ENCODE data around the gene PLCL2. TPM values are rescaled to one million over a fixed set of nuclear protein-coding genes. Genes with fewer than 3 reads are reported as not detected.

PLCL2 gene
- total RNA-seq, 1 experiment from 2014 or later: 0.51 TPM

DNA sequence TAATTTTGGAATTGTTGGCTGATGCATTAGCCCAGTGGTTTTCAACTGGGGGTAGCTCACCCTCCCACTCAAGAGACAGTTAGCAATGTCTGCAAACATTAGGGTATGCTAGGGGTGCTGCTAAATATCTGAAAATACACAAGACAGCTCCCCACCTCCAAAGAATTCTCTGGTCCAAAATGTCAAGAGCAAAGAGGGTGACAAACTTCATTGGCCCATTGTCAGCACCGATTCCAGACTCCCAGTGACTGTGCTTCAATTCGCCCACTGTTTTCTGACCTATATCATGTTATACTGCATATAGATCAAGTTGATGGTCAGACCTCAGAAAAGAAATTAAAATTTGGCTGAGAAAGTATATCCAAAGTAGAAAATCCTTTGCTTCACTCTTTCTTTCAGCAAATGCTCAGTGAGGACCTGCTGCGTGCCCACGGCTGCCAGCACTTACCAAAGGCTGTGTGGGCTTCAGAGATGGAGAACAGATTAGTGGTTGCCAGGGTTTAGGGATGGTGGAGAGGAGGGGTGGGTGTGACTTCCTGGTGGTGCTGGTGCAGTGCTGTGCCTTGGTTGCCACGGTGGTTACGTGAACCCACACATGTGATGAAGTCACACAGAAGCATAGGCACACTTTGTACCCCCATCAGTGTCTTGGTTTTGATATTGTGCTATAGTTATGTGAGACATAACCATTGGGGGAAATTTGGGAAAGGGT, 204.0 kb downstream of the PLCL2 start:
- no peak overlapping the region for H3K4me3 Mint-ChIP-seq (ENCODE audit: unreplicated experiment)
- ChIA-PET POLR2A (no interaction called here), CTCF (no interaction called here)
- intact Hi-C loops (cut with micrococcal nuclease): no loop called here
- no peaks in the 10 kb centered on the region for H3K9me3 Mint-ChIP-seq (ENCODE audit: unreplicated experiment)
- H3K36me3 Mint-ChIP-seq (ENCODE audit: insufficient read depth, unreplicated experiment): no peaks in the 10 kb centered on the region
- H3K27ac Mint-ChIP-seq (ENCODE audit: low read depth, unreplicated experiment): no peak overlapping the region
- H3K27me3 Mint-ChIP-seq (ENCODE audit: insufficient read depth, unreplicated experiment): no peaks in the 10 kb centered on the region
- no peak for DNase-seq (ENCODE audit: unreplicated experiment)
- no TSS peak for BruUV-seq (replicated peaks)
- H3K4me1 Mint-ChIP-seq (ENCODE audit: insufficient read depth, unreplicated experiment): no peaks in the 10 kb centered on the region
- TF ChIP-seq, protein P1, sequence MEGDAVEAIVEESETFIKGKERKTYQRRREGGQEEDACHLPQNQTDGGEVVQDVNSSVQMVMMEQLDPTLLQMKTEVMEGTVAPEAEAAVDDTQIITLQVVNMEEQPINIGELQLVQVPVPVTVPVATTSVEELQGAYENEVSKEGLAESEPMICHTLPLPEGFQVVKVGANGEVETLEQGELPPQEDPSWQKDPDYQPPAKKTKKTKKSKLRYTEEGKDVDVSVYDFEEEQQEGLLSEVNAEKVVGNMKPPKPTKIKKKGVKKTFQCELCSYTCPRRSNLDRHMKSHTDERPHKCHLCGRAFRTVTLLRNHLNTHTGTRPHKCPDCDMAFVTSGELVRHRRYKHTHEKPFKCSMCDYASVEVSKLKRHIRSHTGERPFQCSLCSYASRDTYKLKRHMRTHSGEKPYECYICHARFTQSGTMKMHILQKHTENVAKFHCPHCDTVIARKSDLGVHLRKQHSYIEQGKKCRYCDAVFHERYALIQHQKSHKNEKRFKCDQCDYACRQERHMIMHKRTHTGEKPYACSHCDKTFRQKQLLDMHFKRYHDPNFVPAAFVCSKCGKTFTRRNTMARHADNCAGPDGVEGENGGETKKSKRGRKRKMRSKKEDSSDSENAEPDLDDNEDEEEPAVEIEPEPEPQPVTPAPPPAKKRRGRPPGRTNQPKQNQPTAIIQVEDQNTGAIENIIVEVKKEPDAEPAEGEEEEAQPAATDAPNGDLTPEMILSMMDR (IDR thresholded peaks at IDR 0.05; ENCODE audit: unreplicated experiment): no peak

GRCh38 chr3:17089314-17089700, 204.6 kb downstream of the PLCL2 start:
- Mint-ChIP-seq H3K27ac (ENCODE audit: low read depth, unreplicated experiment) (no peak overlapping the region), H3K4me1 (ENCODE audit: insufficient read depth, unreplicated experiment) (no peaks in the 10 kb centered on the region), H3K36me3 (ENCODE audit: insufficient read depth, unreplicated experiment) (no peaks in the 10 kb centered on the region), H3K4me3 (ENCODE audit: unreplicated experiment) (no peak overlapping the region), H3K27me3 (ENCODE audit: insufficient read depth, unreplicated experiment) (no peaks in the 10 kb centered on the region), H3K9me3 (ENCODE audit: unreplicated experiment) (no peaks in the 10 kb centered on the region)
- no peak for DNase-seq (ENCODE audit: unreplicated experiment)
- no TSS peak for BruUV-seq (replicated peaks)
- ChIA-PET CTCF (no interaction called here), POLR2A (no interaction called here)
- TF ChIP-seq, protein P1 (IDR thresholded peaks at IDR 0.05; ENCODE audit: unreplicated experiment): no peak
- intact Hi-C loops (cut with micrococcal nuclease): no loop called here

DNA sequence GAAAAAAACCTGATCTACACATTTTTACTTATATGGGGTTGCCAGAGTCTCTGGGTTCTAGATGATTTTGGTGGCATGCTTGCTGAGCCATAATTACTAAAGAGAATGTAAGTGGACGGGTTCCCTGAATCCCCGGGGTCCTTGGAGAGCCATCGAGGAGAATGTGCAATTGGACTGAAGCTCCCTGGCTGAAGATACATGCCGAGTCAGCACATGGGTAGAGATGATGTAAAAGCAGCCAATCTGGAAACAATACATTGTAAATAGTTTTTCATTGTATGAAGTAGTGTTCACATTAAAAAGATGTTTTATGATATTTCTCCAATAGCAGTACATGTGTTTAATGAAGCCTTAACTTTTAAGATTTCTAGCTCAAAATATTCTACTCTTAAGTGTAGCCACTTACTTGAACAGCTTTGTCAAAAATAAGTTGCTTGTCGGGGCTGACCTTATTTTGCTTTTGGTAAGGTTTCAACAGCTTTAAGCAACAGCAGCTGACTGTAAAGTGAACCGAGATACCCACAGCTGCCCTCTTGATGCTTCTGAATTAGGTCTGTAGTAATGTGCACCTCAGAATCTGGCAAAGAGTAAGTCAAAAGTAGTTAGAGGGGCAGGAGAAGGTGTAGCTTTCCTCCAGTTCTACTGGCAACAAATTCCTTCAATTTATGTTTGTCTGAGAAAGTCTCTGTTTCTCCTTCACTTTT, 205.7 kb downstream of the PLCL2 start:
- Mint-ChIP-seq H3K9me3 (ENCODE audit: unreplicated experiment) (no peaks in the 10 kb centered on the region), H3K27ac (ENCODE audit: low read depth, unreplicated experiment) (no peak overlapping the region), H3K36me3 (ENCODE audit: insufficient read depth, unreplicated experiment) (no peaks in the 10 kb centered on the region), H3K4me3 (ENCODE audit: unreplicated experiment) (no peak overlapping the region), H3K27me3 (ENCODE audit: insufficient read depth, unreplicated experiment) (no peaks in the 10 kb centered on the region), H3K4me1 (ENCODE audit: insufficient read depth, unreplicated experiment) (no peaks in the 10 kb centered on the region)
- ChIA-PET CTCF (no interaction called here), POLR2A (interaction anchor here (0.5 kb wide), 1 partner anchor 350 kb away, joined by 3 read pairs; no protein-coding TSS in a partner anchor)
- TF ChIP-seq, protein P1 (IDR thresholded peaks at IDR 0.05; ENCODE audit: unreplicated experiment): no peak
- intact Hi-C loops (cut with micrococcal nuclease): loop anchor here (5.0 kb wide), 1 partner anchor 33 kb away; no protein-coding TSS in a partner anchor
- DNase-seq (ENCODE audit: unreplicated experiment): no peak
- BruUV-seq (replicated peaks): no TSS peak

DNA sequence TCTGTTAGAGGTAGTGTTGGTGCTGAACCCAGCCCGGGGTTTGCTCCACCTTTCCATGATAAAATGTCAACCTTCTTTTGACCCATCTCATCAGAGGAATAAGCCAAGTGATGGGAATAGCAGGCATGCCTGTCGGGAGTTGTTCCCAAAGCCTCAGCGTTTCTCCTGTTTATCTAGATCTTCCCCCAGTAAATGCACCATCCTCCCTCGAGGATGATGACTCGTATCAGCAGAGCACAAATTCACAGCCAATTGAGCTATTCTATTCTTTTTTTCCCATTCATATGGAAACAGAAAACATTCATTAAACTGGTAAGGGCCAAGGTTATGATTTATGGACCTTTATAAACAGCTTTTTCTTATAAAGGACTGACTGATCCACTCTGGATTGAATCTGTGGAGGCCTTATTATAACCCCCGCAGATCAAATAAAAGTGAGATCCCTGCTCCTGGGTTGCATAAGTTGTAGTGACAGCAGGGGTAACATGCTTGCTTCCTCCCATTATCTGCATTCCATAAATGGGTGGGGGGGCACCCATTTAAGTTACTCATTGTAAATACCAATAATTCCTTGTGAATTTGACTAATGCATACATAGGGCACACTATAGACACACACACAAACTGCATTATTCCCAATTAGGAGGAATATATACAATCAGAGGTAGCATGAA, 207.3 kb downstream of the PLCL2 start:
- no peaks in the 10 kb centered on the region for H3K36me3 Mint-ChIP-seq (ENCODE audit: insufficient read depth, unreplicated experiment)
- intact Hi-C loops (cut with micrococcal nuclease): loop anchor here (5.0 kb wide), 1 partner anchor 35 kb away; no protein-coding TSS in a partner anchor
- no peaks in the 10 kb centered on the region for H3K4me1 Mint-ChIP-seq (ENCODE audit: insufficient read depth, unreplicated experiment)
- DNase-seq (ENCODE audit: unreplicated experiment): no peak
- CTCF ChIA-PET: interaction anchor here (0.5 to 0.7 kb wide), 2 partner anchors 13 to 633 kb away, joined by 3 read pairs; no protein-coding TSS in a partner anchor
- H3K4me3 Mint-ChIP-seq (ENCODE audit: unreplicated experiment): no peak overlapping the region
- H3K9me3 Mint-ChIP-seq (ENCODE audit: unreplicated experiment): no peaks in the 10 kb centered on the region
- H3K27me3 Mint-ChIP-seq (ENCODE audit: insufficient read depth, unreplicated experiment): no peaks in the 10 kb centered on the region
- no TSS peak for BruUV-seq (replicated peaks)
- no peak overlapping the region for H3K27ac Mint-ChIP-seq (ENCODE audit: low read depth, unreplicated experiment)
- POLR2A ChIA-PET: interaction anchor here (0.6 kb wide), 1 partner anchor 249 kb away, joined by 3 read pairs; no protein-coding TSS in a partner anchor
- TF ChIP-seq, protein P1 (IDR thresholded peaks at IDR 0.05; ENCODE audit: unreplicated experiment): no peak

Measured in MCF 10A (cell line).